ENCODE measurements around the gene SCAF11.

DNA sequence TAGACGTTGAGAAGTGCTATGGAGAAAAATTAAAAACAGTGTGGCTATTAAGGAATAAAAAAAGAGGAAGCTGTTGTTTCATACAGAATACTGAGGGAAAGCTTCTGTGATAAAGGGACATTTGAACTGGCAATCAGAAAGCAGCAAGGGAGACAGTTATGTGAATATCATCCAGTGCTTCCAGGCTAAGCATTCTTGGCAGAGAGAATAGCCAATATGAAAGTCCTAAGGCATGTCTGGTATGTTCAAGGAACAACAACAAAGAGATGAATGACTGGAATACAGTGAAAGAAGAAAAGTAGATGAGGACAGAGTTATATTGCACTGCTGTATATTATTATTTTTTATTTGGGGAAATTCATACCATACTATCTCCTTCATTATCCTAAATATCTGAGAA lies 23.9 kb downstream of the SCAF11 start:
- TF ChIP-seq, protein P1, sequence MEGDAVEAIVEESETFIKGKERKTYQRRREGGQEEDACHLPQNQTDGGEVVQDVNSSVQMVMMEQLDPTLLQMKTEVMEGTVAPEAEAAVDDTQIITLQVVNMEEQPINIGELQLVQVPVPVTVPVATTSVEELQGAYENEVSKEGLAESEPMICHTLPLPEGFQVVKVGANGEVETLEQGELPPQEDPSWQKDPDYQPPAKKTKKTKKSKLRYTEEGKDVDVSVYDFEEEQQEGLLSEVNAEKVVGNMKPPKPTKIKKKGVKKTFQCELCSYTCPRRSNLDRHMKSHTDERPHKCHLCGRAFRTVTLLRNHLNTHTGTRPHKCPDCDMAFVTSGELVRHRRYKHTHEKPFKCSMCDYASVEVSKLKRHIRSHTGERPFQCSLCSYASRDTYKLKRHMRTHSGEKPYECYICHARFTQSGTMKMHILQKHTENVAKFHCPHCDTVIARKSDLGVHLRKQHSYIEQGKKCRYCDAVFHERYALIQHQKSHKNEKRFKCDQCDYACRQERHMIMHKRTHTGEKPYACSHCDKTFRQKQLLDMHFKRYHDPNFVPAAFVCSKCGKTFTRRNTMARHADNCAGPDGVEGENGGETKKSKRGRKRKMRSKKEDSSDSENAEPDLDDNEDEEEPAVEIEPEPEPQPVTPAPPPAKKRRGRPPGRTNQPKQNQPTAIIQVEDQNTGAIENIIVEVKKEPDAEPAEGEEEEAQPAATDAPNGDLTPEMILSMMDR (IDR thresholded peaks at IDR 0.05; ENCODE audit: poor library complexity): no peak
- TF ChIP-seq EZH2 (IDR thresholded peaks at IDR 0.05; ENCODE audit: borderline replicate concordance) (no peak), EZH2phosphoT487 (IDR thresholded peaks at IDR 0.05; ENCODE audit: low read depth, severe bottlenecking, unreplicated experiment) (no peak)

Measured in hepatocyte (in vitro differentiated cells).